Measurements from ENCODE around the gene IL5RA. TPM values are rescaled to one million over a fixed set of nuclear protein-coding genes. Genes with fewer than 3 reads are reported as not detected.

The IL5RA gene
- total and polyA plus RNA-seq, 2 experiments from 2014 or later = 1.5 TPM; not detected in 1

- H3K79me2 ChIP-seq = no peaks in the 10 kb centered on the region
- DNase-seq (ENCODE audit: low spot score) = no peak
- H3K9me2 ChIP-seq (replicated peaks; ENCODE audit: insufficient read depth) = no peaks in the 10 kb centered on the region
- TF ChIP-seq CTCF (IDR thresholded peaks at IDR 0.05; ENCODE audit: poor library complexity) (no peak), EZH2phosphoT487 (IDR thresholded peaks at IDR 0.05; ENCODE audit: low read depth, severe bottlenecking, unreplicated experiment) (no peak), EZH2 (IDR thresholded peaks at IDR 0.05; ENCODE audit: borderline replicate concordance) (no peak)
- WGBS (ENCODE audit: low lambda C conversion rate, missing lambda C conversion rate) = 100% methylated on average over 1 of the region's 1 CpG
- H4K20me1 ChIP-seq (ENCODE audit: insufficient read depth, poor library complexity, severe bottlenecking) = no peaks in the 10 kb centered on the region
- H3K4me2 ChIP-seq = no peak overlapping the region
- no peaks in the 10 kb centered on the region for H3K36me3 ChIP-seq (replicated peaks; ENCODE audit: insufficient read depth, low read depth)
- H3K4me1 ChIP-seq (ENCODE audit: insufficient read depth) = no peaks in the 10 kb centered on the region
- H3K27me3 ChIP-seq = no peaks in the 10 kb centered on the region
- no peak overlapping the region for H3K4me3 ChIP-seq
- H3K9me3 ChIP-seq (ENCODE audit: low read depth) = no peaks in the 10 kb centered on the region
- no peak overlapping the region for H3K27ac ChIP-seq
- no peak overlapping the region for H2AFZ ChIP-seq
These were observed 41.8 kb downstream of the IL5RA start for GRCh38 chr3:3068358-3068881.

GRCh38 chr3:3066910-3067309 is 43.3 kb downstream of the IL5RA start:
- Histone ChIP-seq H3K4me2 (no peak overlapping the region), H3K4me3 (no peak overlapping the region), H3K36me3 (replicated peaks; ENCODE audit: insufficient read depth, low read depth) (no peaks in the 10 kb centered on the region), H3K27ac (no peak overlapping the region), H3K9me2 (replicated peaks; ENCODE audit: insufficient read depth) (no peaks in the 10 kb centered on the region), H3K9me3 (ENCODE audit: low read depth) (no peaks in the 10 kb centered on the region), H2AFZ (no peak overlapping the region), H3K4me1 (ENCODE audit: insufficient read depth) (no peaks in the 10 kb centered on the region), H4K20me1 (ENCODE audit: insufficient read depth, poor library complexity, severe bottlenecking) (no peaks in the 10 kb centered on the region), H3K27me3 (no peaks in the 10 kb centered on the region), H3K79me2 (no peaks in the 10 kb centered on the region)
- no peak for TF ChIP-seq EZH2phosphoT487 (IDR thresholded peaks at IDR 0.05; ENCODE audit: low read depth, severe bottlenecking, unreplicated experiment)
- TF ChIP-seq CTCF (IDR thresholded peaks at IDR 0.05; ENCODE audit: poor library complexity) = no peak
- TF ChIP-seq EZH2 (IDR thresholded peaks at IDR 0.05; ENCODE audit: borderline replicate concordance) = no peak
- 94% methylated on average over 4 of the region's 4 CpGs for WGBS (ENCODE audit: low lambda C conversion rate, missing lambda C conversion rate)
- no peak for DNase-seq (ENCODE audit: low spot score)

GRCh38 chr3:3066378-3066777 is 43.8 kb downstream of the IL5RA start:
- Histone ChIP-seq H3K79me2 (no peaks in the 10 kb centered on the region), H2AFZ (no peak overlapping the region), H3K36me3 (replicated peaks; ENCODE audit: insufficient read depth, low read depth) (no peaks in the 10 kb centered on the region), H4K20me1 (ENCODE audit: insufficient read depth, poor library complexity, severe bottlenecking) (no peaks in the 10 kb centered on the region), H3K4me3 (no peak overlapping the region), H3K27me3 (no peaks in the 10 kb centered on the region), H3K4me1 (ENCODE audit: insufficient read depth) (no peaks in the 10 kb centered on the region), H3K27ac (no peak overlapping the region), H3K4me2 (no peak overlapping the region), H3K9me2 (replicated peaks; ENCODE audit: insufficient read depth) (no peaks in the 10 kb centered on the region), H3K9me3 (ENCODE audit: low read depth) (no peaks in the 10 kb centered on the region)
- DNase-seq (ENCODE audit: low spot score) = no peak
- 44% methylated on average over 2 of the region's 2 CpGs for WGBS (ENCODE audit: low lambda C conversion rate, missing lambda C conversion rate)
- TF ChIP-seq CTCF (IDR thresholded peaks at IDR 0.05; ENCODE audit: poor library complexity) = no peak
- no peak for TF ChIP-seq EZH2phosphoT487 (IDR thresholded peaks at IDR 0.05; ENCODE audit: low read depth, severe bottlenecking, unreplicated experiment)
- TF ChIP-seq EZH2 (IDR thresholded peaks at IDR 0.05; ENCODE audit: borderline replicate concordance) = no peak

- Histone ChIP-seq H3K79me2 (no peaks in the 10 kb centered on the region), H3K27ac (no peak overlapping the region), H3K4me2 (no peak overlapping the region), H4K20me1 (ENCODE audit: insufficient read depth, poor library complexity, severe bottlenecking) (no peaks in the 10 kb centered on the region), H2AFZ (no peak overlapping the region), H3K4me3 (no peak overlapping the region), H3K4me1 (ENCODE audit: insufficient read depth) (no peaks in the 10 kb centered on the region), H3K36me3 (replicated peaks; ENCODE audit: insufficient read depth, low read depth) (no peaks in the 10 kb centered on the region), H3K9me2 (replicated peaks; ENCODE audit: insufficient read depth) (no peaks in the 10 kb centered on the region), H3K9me3 (ENCODE audit: low read depth) (no peaks in the 10 kb centered on the region), H3K27me3 (no peaks in the 10 kb centered on the region)
- 84% methylated on average over 2 of the region's 2 CpGs for WGBS (ENCODE audit: low lambda C conversion rate, missing lambda C conversion rate)
- TF ChIP-seq CTCF (IDR thresholded peaks at IDR 0.05; ENCODE audit: poor library complexity) = no peak
- no peak for TF ChIP-seq EZH2 (IDR thresholded peaks at IDR 0.05; ENCODE audit: borderline replicate concordance)
- no peak for TF ChIP-seq EZH2phosphoT487 (IDR thresholded peaks at IDR 0.05; ENCODE audit: low read depth, severe bottlenecking, unreplicated experiment)
- no peak for DNase-seq (ENCODE audit: low spot score)
These were observed 44.3 kb downstream of the IL5RA start for GRCh38 chr3:3065876-3066275.

Data from hepatocyte (in vitro differentiated cells).